Activated naive CD4-positive, alpha-beta T cell treated with anti-CD3 and anti-CD28 coated beads for 36 hours (primary cell): ENCODE measurements around the gene ZNF558. TPM values are rescaled to one million over a fixed set of nuclear protein-coding genes. Genes with fewer than 3 reads are reported as not detected.
"Not testable (repeated sequence)": the region's sequence is repeated elsewhere in the genome, so short reads cannot be mapped to it uniquely, and the experiment has no call there.

Experiments used
- CTCF ChIA-PET: fragments of 350-600 bp; sonication (Branson Sonifier 250); formaldehyde crosslinking; loops from one replicate; lab custom pipeline; 2021; ENCODE audit warnings: antibody characterized with exemption; lab: Charles Lee
- DNase-seq: peaks from one replicate; pipeline ENCODE4 v3.0.0-alpha.2; 2020
- H3K27ac Mint-ChIP-seq: one replicate; pipeline ENCODE4 v1.8.0; 2021; ENCODE audit warnings: mild to moderate bottlenecking, mixed read lengths
- H3K27me3 Mint-ChIP-seq: one replicate; pipeline ENCODE4 v1.8.0; 2021; ENCODE audit warnings: low read depth, mixed read lengths
- H3K36me3 Mint-ChIP-seq: one replicate; pipeline ENCODE4 v1.8.0; 2021; ENCODE audit warnings: low read depth, mixed read lengths
- H3K4me1 Mint-ChIP-seq: one replicate; pipeline ENCODE4 v1.8.0; 2021; ENCODE audit warnings: low read depth, mixed read lengths
- H3K4me3 Mint-ChIP-seq: one replicate; pipeline ENCODE4 v1.8.0; 2021; ENCODE audit warnings: mild to moderate bottlenecking, moderate library complexity, mixed read lengths
- H3K9me3 Mint-ChIP-seq: one replicate; pipeline ENCODE4 v1.8.0; 2021; ENCODE audit warnings: mixed read lengths
- intact Hi-C: fragments of 100-400 bp; cut with micrococcal nuclease; formaldehyde crosslinking; loops from one replicate; pipeline ENCODE4 v1.15.1; 2023
- total RNA-seq, 2 experiments: library from RNA; stranded (reverse); gene quantifications; one replicate each; pipeline ENCODE4 v1.2.3, GENCODE V29; 2021

ZNF558 gene
- total RNA-seq, 2 experiments from 2014 or later = 23.9 to 24.4 TPM

- H3K27ac Mint-ChIP-seq, CTCF ChIA-PET, intact Hi-C loops: not testable (repeated sequence)
These were observed 64.8 kb downstream of the ZNF558 start for GRCh38 chr19:8767257-8767656.

More at GRCh38 chr19:8767257-8767656, 64.8 kb downstream of the ZNF558 start:
- H3K4me1 Mint-ChIP-seq, H3K36me3 Mint-ChIP-seq, H3K4me3 Mint-ChIP-seq, H3K27me3 Mint-ChIP-seq, H3K9me3 Mint-ChIP-seq: not testable (repeated sequence)
- DNase-seq = peak; percentile 4

Other genes starting within 250 kb of the ZNF558 start
- gene ADAMTS10, start 221.6 kb downstream of the ZNF558 start, total RNA-seq = 1 to 10 TPM; 3.3 to 3.5 TPM
- gene NFILZ, start 201.7 kb downstream of the ZNF558 start, total RNA-seq = not detected
- not detected for gene ACTL9, start 133.5 kb downstream of the ZNF558 start, total RNA-seq
- not detected for gene OR2Z1, start 110.7 kb downstream of the ZNF558 start, total RNA-seq
- gene MBD3L1, start 73 bp upstream of the ZNF558 start, total RNA-seq = not detected
- not detected for gene MUC16, start 178.1 kb upstream of the ZNF558 start, total RNA-seq